ENCODE data around the gene MFSD12.

The MFSD12 gene

DNA sequence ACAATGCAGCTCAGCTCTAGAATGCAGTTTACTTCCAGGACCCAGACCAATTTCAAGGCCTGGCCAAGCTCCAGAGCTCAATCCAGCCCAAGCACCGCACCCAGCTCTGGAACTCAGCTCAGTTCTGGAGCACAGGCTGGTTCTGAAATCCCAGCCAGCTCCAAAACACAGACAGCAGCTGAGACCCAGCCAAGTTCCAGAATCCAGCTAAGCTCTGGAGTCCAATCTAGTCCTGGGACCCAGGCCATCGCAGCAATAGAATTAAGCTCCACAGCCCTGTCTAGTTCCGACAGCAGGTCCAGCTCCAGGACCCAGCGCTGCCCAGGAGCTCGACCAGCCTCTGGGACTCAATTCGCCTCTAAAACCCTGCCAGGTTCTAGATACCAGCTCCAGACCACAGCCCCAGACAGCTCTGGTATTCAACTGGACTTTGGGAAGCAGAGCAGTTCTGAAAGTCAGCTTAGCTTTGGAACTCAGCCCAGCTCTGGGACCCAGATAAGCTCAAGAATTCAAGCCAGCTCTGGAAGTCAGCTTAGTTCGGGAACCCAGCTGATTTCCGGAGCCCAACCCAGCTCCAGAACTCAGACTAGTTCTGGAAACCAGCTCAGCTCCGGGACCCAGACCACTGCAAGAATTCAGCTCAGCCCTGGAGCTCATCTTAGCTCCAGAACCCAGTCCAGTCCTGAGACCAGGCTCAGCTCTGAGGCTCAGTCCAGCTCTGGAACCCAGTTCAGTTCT, 34.7 kb upstream of the MFSD12 start:
- DNase-seq (ENCODE audit: low read depth) = no peak
- no peak overlapping the region for H3K4me3 ChIP-seq (ENCODE audit: low read depth, low read length)
- TF ChIP-seq, protein P1, sequence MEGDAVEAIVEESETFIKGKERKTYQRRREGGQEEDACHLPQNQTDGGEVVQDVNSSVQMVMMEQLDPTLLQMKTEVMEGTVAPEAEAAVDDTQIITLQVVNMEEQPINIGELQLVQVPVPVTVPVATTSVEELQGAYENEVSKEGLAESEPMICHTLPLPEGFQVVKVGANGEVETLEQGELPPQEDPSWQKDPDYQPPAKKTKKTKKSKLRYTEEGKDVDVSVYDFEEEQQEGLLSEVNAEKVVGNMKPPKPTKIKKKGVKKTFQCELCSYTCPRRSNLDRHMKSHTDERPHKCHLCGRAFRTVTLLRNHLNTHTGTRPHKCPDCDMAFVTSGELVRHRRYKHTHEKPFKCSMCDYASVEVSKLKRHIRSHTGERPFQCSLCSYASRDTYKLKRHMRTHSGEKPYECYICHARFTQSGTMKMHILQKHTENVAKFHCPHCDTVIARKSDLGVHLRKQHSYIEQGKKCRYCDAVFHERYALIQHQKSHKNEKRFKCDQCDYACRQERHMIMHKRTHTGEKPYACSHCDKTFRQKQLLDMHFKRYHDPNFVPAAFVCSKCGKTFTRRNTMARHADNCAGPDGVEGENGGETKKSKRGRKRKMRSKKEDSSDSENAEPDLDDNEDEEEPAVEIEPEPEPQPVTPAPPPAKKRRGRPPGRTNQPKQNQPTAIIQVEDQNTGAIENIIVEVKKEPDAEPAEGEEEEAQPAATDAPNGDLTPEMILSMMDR (IDR thresholded peaks at IDR 0.05; ENCODE audit: control insufficient read depth, extremely low read depth, insufficient read depth) = no peak

DNA sequence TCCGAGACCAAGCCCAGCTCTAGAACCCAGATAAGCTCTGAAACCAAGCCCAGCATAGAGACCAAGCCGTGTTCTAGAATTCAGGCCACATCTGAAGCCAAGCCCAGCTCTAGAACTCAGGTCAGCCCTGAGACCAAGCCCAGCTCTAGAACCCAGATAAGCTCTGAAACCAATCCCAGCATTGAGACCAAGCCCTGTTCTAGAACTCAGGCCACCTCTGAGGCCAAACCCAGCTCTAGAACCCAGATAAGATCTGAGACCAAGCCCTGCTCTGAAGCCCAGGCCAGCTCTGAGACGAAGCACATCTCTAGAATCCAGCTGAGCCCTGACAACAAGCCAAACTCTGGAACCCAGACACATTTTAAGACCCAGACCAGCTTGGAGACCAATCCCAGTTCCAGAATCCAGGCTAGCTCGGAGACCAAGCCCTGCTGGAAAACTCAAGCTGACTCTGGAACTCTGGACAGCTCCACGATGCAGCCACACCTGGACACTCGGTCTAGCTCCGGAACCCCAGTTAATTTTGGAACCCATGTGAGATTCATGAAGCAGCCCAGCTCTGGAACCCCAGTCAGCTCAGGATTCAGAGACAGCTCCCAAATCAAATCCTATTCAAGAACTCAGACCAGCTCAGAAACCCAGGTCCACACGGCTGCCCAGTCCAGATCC, 33.7 kb upstream of the MFSD12 start:
- TF ChIP-seq, protein P1 (IDR thresholded peaks at IDR 0.05; ENCODE audit: control insufficient read depth, extremely low read depth, insufficient read depth) = no peak
- no peak overlapping the region for H3K4me3 ChIP-seq (ENCODE audit: low read depth, low read length)
- DNase-seq (ENCODE audit: low read depth) = no peak

DNA sequence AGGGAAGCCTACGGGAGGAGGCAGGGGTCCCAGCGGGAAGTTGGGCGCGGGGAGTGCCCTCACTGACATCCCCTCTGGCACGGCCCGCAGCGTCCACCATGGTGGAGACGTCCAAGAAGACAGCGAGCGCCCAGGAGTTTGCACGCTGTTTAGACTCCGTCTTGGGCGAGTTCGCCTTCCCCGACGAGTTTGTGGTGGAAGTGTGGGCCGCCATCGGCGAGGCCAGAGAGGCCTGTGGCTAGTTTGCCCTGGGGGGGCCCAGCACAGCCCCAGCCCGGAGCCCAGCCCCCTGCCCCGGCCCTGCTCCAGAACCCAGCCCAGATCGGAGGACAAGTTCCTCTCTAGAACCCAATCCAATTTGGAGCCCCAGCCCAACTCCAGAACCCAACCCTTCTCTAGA, 32.6 kb upstream of the MFSD12 start:
- DNase-seq (ENCODE audit: low read depth) = no peak
- TF ChIP-seq, protein P1 (IDR thresholded peaks at IDR 0.05; ENCODE audit: control insufficient read depth, extremely low read depth, insufficient read depth) = no peak
- no peak overlapping the region for H3K4me3 ChIP-seq (ENCODE audit: low read depth, low read length)

DNA sequence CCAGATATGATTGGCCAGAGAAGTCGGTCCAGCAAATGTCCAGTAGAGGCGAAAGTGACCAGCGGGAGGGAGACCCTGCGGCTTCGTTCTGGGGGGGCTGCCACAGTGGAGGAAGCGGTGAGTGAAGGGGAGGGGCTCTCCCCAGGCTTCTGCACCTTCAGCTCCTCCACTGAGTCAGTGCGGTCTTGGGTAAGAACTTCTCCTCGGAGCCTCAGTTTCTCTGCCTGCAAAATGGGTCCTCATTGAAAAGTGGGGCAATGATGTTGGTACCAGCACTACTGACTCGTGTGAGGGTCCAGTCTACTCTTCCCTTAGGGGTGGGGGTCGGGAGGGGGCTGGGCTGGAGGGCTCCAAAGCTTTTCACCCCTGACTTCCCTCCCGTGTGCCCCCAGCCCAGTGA, 32.1 kb upstream of the MFSD12 start:
- no peak overlapping the region for H3K4me3 ChIP-seq (ENCODE audit: low read depth, low read length)
- TF ChIP-seq, protein P1 (IDR thresholded peaks at IDR 0.05; ENCODE audit: control insufficient read depth, extremely low read depth, insufficient read depth) = no peak
- no peak for DNase-seq (ENCODE audit: low read depth)

DNA sequence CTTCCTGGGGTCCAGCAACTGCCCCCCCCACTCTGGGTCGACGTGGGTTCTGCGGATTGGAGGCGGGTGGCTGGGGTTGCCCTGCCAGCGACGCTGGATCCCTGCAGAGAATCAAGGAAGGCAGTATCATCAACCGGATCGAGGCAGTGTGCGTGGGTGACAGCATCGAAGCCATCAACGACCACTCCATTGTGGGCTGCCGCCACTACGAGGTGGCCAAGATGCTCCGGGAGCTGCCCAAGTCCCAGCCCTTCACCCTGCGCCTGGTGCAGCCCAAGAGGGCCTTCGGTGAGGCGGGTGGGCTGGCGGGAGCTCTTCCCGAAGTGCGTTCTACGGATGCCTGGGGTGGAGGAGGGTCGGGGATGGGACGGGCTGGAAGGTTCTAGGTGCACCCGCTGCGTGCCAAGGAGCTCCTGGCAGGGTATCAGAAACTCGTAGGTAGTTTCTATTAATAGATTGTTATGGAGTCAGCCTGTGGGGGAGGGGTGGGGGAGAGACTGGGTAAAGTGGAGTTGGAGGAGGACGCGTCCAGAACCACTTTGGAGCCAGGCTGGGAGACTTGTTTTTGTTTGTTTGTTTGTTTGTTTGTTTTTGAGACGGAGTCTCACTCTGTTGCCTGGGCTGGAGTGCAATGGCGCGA, 29.4 kb upstream of the MFSD12 start:
- H3K4me3 ChIP-seq (ENCODE audit: low read depth, low read length) = no peak overlapping the region
- TF ChIP-seq, protein P1 (IDR thresholded peaks at IDR 0.05; ENCODE audit: control insufficient read depth, extremely low read depth, insufficient read depth) = no peak
- no peak for DNase-seq (ENCODE audit: low read depth)

DNA sequence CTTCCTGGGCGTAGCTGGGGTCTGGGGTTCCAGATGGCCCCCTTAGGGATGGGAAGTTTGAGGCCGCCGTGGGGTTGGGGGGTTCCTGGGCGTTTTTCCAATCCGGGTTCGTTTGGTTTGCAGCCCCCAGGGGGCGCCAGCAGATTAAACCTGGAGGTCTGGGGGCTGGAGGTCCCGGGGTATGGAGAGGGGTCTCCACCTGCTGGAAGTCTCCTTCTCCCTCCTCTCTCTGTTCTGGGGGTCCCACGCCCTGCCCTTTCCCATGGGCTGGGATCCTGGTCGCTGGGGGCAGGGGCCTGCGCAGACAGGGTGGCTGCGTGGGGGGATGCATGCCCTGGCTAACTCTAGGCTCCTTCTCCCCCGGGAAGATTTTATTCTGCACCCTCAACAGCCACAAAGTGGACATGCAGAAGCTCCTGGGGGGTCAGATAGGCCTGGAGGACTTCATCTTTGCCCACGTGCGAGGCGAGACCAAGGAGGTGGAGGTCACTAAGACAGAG, 28.8 kb upstream of the MFSD12 start:
- no peak overlapping the region for H3K4me3 ChIP-seq (ENCODE audit: low read depth, low read length)
- DNase-seq (ENCODE audit: low read depth) = no peak
- TF ChIP-seq, protein P1 (IDR thresholded peaks at IDR 0.05; ENCODE audit: control insufficient read depth, extremely low read depth, insufficient read depth) = 0 out of 2 replicates have a peak, but pooled peaks have one; percentile 16

All from LNCaP clone FGC (cell line).